BE2C (cell line): ENCODE data around the gene CNOT6L.
"Not testable (repeated sequence)": the region's sequence is repeated elsewhere in the genome, so short reads cannot be mapped to it uniquely, and the experiment has no call there.

Experiments used
- DNase-seq: peaks from one replicate; pipeline ENCODE4 v3.0.0-alpha.2; 2020
- H3K27me3 ChIP-seq: fragments of 250-450 bp; sonication (Bioruptor Pico); 2 replicates; pipeline ENCODE4 v1.5.1; 2020; ENCODE audit warnings: mild to moderate bottlenecking
- H3K36me3 ChIP-seq: fragments of 250-450 bp; sonication (Bioruptor Pico); 2 replicates; pipeline ENCODE4 v1.5.1; 2020; ENCODE audit warnings: mild to moderate bottlenecking
- H3K4me1 ChIP-seq: fragments of 250-450 bp; sonication (Bioruptor Pico); 2 replicates; pipeline ENCODE4 v1.5.1; 2020
- H3K4me3 ChIP-seq: 2 replicates; pipeline ENCODE4 v1.5.1; 2011; ENCODE audit warnings: low read depth, low read length
- H3K9me3 ChIP-seq: fragments of 250-450 bp; sonication (Bioruptor Pico); 2 replicates; pipeline ENCODE4 v1.5.1; 2020
- CTCF ChIP-seq: IDR thresholded peaks from 2 replicates; pipeline ENCODE4 v1.5.1; 2012; ENCODE audit warnings: mild to moderate bottlenecking, low read depth, low read length

Gene CNOT6L

DNA sequence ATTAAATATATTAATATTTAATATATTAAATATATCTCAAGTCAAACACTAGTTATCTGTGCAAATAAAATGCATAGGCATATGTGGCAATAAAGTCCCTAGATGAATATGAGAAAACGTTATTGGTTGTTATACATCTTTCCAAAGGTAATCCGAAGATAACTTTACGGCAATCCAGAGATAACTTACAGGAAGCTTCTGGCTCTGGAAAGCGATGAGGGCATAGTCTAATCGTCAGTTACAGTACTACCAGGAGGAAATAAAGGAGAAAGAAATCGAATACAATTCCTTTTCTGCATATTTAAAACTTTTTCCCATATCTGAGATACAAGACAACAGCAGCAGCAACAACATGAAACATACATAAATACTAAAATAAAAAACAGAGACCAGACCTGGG lies 35.3 kb downstream of the CNOT6L start:
- Histone ChIP-seq H3K36me3 (no peaks in the 10 kb centered on the region), H3K4me3 (no peak overlapping the region), H3K9me3 (no peaks in the 10 kb centered on the region), H3K27me3 (no peaks in the 10 kb centered on the region), H3K4me1 (no peaks in the 10 kb centered on the region)
- TF ChIP-seq CTCF, result no peak
- no peak for DNase-seq

DNA sequence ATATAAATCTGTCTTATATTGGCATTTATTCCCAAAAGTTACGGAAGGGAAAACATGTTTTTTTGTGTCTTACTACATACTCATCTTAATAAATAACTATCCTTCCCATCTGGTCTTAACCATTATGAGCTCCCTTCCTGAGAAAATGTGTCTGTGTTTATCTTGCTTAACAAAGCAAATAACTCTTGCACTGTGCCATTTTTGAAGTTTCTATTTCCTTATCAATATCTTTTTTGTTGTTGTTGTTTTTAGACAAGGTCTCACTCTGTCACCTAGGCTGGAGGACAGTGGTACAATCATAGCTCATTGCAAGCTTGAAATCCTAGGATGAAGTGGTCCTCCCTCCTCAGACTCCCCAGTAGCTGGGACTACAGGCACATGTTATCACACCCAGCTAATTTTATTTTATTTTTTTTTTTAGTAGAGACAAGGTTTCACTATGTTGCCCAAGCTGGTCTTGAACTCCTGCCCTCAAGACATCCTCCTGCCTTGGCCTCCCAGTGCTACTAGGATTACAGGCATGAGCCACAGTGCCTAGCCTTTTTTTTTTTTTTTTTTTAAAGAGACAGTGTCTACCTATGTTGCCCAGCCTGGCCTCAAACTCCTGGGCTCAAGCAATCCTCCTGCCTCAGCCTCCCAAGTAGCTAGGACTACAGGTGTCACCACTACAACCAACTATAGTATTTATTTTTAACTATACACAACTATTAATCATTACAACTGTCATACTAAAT lies 36.9 kb downstream of the CNOT6L start:
- no peak for DNase-seq
- Histone ChIP-seq H3K4me3 (no peak overlapping the region), H3K4me1 (no peaks in the 10 kb centered on the region), H3K36me3 (no peaks in the 10 kb centered on the region), H3K9me3 (no peaks in the 10 kb centered on the region), H3K27me3 (no peaks in the 10 kb centered on the region)
- TF ChIP-seq CTCF, result no peak

- not testable (repeated sequence) for H3K27me3 ChIP-seq, H3K36me3 ChIP-seq, H3K9me3 ChIP-seq, DNase-seq, H3K4me3 ChIP-seq, H3K4me1 ChIP-seq
These were observed 38.4 kb downstream of the CNOT6L start for GRCh38 chr4:77780762-77781161.

DNA sequence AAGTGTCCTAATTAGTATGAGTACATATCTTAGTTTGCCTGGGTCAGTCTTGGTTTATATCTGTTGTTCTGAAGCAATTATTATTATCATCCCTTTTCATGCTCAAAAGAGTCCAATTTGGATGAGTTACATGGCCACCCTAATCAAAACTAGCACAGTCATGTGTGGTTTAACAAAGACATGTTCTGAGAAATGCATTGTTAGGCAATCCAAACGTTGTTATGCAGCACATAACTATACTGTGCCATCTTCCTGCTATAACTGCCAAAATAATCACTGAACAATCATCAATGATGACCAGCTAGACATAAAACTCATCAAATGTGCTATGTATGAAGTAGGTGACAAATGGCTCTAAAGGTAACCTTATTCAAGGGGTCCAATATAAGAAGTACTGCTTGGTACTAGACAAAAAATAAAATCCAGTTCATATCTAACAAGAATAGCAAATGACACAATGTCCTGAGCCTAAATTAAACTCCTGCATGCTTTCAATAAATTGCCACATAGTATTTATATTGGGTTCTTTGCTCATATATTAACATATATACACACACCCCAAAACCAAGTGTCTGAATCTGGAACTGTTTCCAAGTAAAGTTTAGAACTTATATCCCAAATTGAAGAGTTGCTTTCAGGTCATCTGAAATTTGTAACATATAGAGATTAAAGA lies 41.9 kb downstream of the CNOT6L start:
- TF ChIP-seq CTCF, result no peak
- H3K36me3 ChIP-seq, result no peaks in the 10 kb centered on the region
- no peaks in the 10 kb centered on the region for H3K4me1 ChIP-seq
- DNase-seq, result no peak
- no peaks in the 10 kb centered on the region for H3K27me3 ChIP-seq
- H3K4me3 ChIP-seq, result no peak overlapping the region
- no peaks in the 10 kb centered on the region for H3K9me3 ChIP-seq

DNA sequence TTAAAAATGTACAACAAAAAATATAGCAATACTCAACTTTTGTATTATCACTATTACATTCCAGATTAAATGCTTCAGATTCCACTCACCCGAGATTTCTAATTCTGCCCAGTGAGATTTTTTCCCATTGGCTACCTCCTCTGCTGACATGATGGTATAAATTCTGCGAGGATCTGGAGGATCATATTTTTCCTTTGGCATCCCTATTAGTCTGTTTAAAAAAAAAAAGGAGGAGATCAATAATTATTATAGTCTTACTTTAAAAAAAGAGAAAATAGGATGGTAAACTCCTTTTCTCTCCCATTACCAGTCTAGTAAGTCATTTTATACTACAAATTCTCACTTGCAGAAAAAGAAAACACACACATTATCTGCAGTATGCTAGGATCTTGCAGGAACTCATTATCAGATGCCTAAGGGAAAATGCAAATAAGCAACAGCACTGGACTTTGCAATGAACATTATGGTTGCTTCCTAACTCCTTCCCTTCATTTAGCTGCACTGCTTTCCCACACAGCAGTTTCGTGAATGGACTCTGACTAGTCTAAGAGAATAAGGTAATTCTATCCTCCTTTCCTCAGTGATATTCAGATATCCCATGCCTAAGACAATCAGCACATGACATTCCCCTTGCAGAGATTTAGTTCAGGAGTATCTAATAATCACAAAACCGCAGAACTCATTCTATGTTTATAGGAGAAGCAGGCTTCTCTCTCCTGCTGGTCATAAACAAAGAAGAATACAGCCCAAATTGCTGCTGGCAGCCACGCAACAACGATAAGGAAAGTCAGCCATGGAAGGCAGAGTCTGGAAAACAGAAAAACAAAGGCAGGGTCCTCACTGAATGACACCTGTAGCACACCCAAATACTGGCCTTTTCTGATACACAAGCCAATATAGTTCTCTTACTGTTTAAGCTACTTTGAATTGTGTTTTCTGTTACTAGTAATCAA lies 42.7 kb downstream of the CNOT6L start:
- Histone ChIP-seq H3K9me3 (no peaks in the 10 kb centered on the region), H3K36me3 (no peaks in the 10 kb centered on the region), H3K27me3 (no peaks in the 10 kb centered on the region), H3K4me1 (no peaks in the 10 kb centered on the region), H3K4me3 (no peak overlapping the region)
- TF ChIP-seq CTCF, result no peak
- no peak for DNase-seq

- H3K27me3 ChIP-seq, result no peaks in the 10 kb centered on the region
- DNase-seq, result no peak
- no peak for TF ChIP-seq CTCF
- no peaks in the 10 kb centered on the region; the same call in 1 of the 2 replicates for H3K36me3 ChIP-seq
- H3K9me3 ChIP-seq, result no peaks in the 10 kb centered on the region
- no peaks in the 10 kb centered on the region for H3K4me1 ChIP-seq
- no peak overlapping the region for H3K4me3 ChIP-seq
These were observed 46.1 kb downstream of the CNOT6L start for GRCh38 chr4:77773101-77773500.
